ENCODE results near the gene ARPC1A. TPM values are rescaled to one million over a fixed set of nuclear protein-coding genes. Genes with fewer than 3 reads are reported as not detected.

The ARPC1A gene
- total RNA-seq, 1 donor: 132 TPM

DNA sequence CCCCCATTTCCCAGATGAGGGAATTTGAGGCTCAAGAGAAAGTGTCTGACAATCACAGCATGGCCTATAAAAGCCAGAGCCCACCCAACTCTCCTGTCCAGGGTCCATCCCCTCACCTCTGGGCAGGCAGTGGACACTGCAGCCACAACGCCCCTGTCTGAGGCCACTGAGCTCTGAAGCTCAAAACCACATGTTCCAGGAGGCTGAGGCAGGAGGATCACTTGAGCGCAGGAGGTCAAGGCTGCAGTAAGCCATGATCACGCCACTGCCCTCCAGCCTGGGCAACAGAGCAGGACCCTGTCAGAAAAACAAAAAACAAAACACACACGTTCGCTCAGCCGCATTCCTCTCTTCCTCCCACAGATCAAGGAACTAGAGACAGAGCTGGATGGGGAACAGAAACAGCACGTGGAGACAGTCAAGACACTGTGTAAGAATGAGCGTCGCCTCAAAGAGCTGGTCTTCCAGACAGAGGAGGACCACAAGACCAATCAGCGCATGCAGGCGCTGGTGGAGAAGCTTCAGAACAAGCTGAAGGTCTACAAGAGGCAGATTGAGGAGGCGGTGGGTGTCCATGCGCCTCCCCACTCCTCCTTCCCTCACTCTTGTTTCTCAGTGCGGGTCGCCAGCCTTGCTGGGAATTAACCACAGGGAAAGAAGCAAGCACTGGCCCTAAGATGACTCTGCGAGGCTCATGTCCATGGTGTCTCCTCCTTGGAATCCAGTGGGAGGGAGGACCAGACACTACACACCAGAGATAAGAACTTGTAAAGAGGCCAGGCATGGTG lies 20.0 kb upstream of the ARPC1A start:
- H3K4me2 ChIP-seq (ENCODE audit: insufficient read depth, low read length): no peak overlapping the region
- no peak overlapping the region for H2AFZ ChIP-seq (ENCODE audit: low read length)
- no peaks in the 10 kb centered on the region for H3K36me3 ChIP-seq (ENCODE audit: insufficient read depth, low read length)
- H3K27me3 ChIP-seq (ENCODE audit: insufficient read depth, low read length): no peaks in the 10 kb centered on the region
- no peak for TF ChIP-seq CTCF (IDR thresholded peaks at IDR 0.05; ENCODE audit: extremely low read depth, low read depth, low read length)
- H3K4me1 ChIP-seq (ENCODE audit: insufficient read depth, low read length): no peaks in the 10 kb centered on the region
- no peak overlapping the region for H3K27ac ChIP-seq (ENCODE audit: low read depth, low read length)
- no peaks in the 10 kb centered on the region for H3K79me2 ChIP-seq (ENCODE audit: insufficient read depth, low read length)
- H4K20me1 ChIP-seq (ENCODE audit: insufficient read depth, low read length): no peaks in the 10 kb centered on the region
- peak; percentile 45 for DNase-seq (ENCODE audit: insufficient read length, low spot score, missing footprints)
- no peak overlapping the region for H3K4me3 ChIP-seq (ENCODE audit: insufficient read depth, low read length)
- H3K9me3 ChIP-seq (ENCODE audit: low read depth, low read length): no peaks in the 10 kb centered on the region

DNA sequence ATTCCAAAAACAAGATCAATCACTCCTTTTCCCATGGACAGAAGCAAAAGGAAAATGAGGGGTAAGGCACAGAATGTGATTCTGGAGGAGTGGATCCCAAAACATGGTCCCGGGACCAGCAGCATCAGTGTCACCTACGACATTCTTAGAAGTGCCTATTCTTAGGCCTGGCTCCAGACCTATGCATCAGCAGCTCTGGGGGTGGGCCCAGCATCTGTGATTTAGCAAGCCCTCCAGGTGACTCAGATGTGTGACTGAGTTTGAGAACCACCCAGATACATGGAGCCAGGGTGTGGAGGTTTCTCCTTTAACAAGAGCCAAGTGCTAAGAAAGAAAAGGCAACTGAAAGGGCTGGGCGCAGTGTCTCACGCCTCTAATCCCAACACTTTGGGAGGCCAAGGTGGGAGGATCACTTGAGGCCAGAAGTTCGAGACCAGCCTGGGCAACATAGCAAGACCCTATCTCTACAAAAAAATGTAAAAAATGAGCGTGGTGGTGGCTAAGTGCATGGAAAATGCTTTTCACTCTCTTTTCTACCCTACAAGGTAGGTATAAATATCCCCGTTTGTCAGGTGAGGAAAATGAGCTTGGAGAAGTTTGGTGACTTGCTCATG lies 17.1 kb upstream of the ARPC1A start:
- no peaks in the 10 kb centered on the region for H3K27me3 ChIP-seq (ENCODE audit: insufficient read depth, low read length)
- H3K4me1 ChIP-seq (ENCODE audit: insufficient read depth, low read length): peaks cover 4% of the 10 kb centered on the region

GRCh38 chr7:99309111-99309510 lies 16.6 kb upstream of the ARPC1A start:
- no peak overlapping the region for H3K4me2 ChIP-seq (ENCODE audit: insufficient read depth, low read length)
- no peaks in the 10 kb centered on the region for H4K20me1 ChIP-seq (ENCODE audit: insufficient read depth, low read length)
- no peak overlapping the region for H3K27ac ChIP-seq (ENCODE audit: low read depth, low read length)
- H3K79me2 ChIP-seq (ENCODE audit: insufficient read depth, low read length): no peaks in the 10 kb centered on the region
- no peak overlapping the region for H2AFZ ChIP-seq (ENCODE audit: low read length)
- DNase-seq (ENCODE audit: insufficient read length, low spot score, missing footprints): no peak
- H3K36me3 ChIP-seq (ENCODE audit: insufficient read depth, low read length): no peaks in the 10 kb centered on the region
- no peak overlapping the region for H3K4me3 ChIP-seq (ENCODE audit: insufficient read depth, low read length)
- TF ChIP-seq CTCF (IDR thresholded peaks at IDR 0.05; ENCODE audit: extremely low read depth, low read depth, low read length): no peak
- no peaks in the 10 kb centered on the region for H3K27me3 ChIP-seq (ENCODE audit: insufficient read depth, low read length)
- H3K4me1 ChIP-seq (ENCODE audit: insufficient read depth, low read length): peaks cover 4% of the 10 kb centered on the region
- no peaks in the 10 kb centered on the region for H3K9me3 ChIP-seq (ENCODE audit: low read depth, low read length)

More for the DNA sequence above, 17.1 kb upstream of the ARPC1A start:
- Histone ChIP-seq H3K4me2 (ENCODE audit: insufficient read depth, low read length) (no peak overlapping the region), H3K36me3 (ENCODE audit: insufficient read depth, low read length) (no peaks in the 10 kb centered on the region), H3K4me3 (ENCODE audit: insufficient read depth, low read length) (no peak overlapping the region), H3K9me3 (ENCODE audit: low read depth, low read length) (no peaks in the 10 kb centered on the region), H3K27ac (ENCODE audit: low read depth, low read length) (no peak overlapping the region), H4K20me1 (ENCODE audit: insufficient read depth, low read length) (no peaks in the 10 kb centered on the region), H2AFZ (ENCODE audit: low read length) (no peak overlapping the region), H3K79me2 (ENCODE audit: insufficient read depth, low read length) (no peaks in the 10 kb centered on the region)
- peak; percentile 51 for DNase-seq (ENCODE audit: insufficient read length, low spot score, missing footprints)
- no peak for TF ChIP-seq CTCF (IDR thresholded peaks at IDR 0.05; ENCODE audit: extremely low read depth, low read depth, low read length)

GRCh38 chr7:99310004-99310403 lies 15.7 kb upstream of the ARPC1A start:
- Histone ChIP-seq H4K20me1 (ENCODE audit: insufficient read depth, low read length) (no peaks in the 10 kb centered on the region), H3K27ac (ENCODE audit: low read depth, low read length) (no peak overlapping the region), H3K79me2 (ENCODE audit: insufficient read depth, low read length) (no peaks in the 10 kb centered on the region), H2AFZ (ENCODE audit: low read length) (no peak overlapping the region), H3K9me3 (ENCODE audit: low read depth, low read length) (no peaks in the 10 kb centered on the region), H3K4me3 (ENCODE audit: insufficient read depth, low read length) (no peak overlapping the region), H3K36me3 (ENCODE audit: insufficient read depth, low read length) (no peaks in the 10 kb centered on the region), H3K27me3 (ENCODE audit: insufficient read depth, low read length) (no peaks in the 10 kb centered on the region), H3K4me2 (ENCODE audit: insufficient read depth, low read length) (no peak overlapping the region), H3K4me1 (ENCODE audit: insufficient read depth, low read length) (peaks cover 4% of the 10 kb centered on the region)
- no peak for TF ChIP-seq CTCF (IDR thresholded peaks at IDR 0.05; ENCODE audit: extremely low read depth, low read depth, low read length)
- DNase-seq (ENCODE audit: insufficient read length, low spot score, missing footprints): peak; percentile 29
